SJCRH30 (cell line): ENCODE measurements around the gene TRIM24. TPM values are rescaled to one million over a fixed set of nuclear protein-coding genes. Genes with fewer than 3 reads are reported as not detected.

Experiments used
- DNase-seq, 2 experiments: peaks; one replicate each; pipeline ENCODE4 v3.0.0-alpha.2; 2015 to 2020
- H3K27ac ChIP-seq: fragments of 250-450 bp; sonication (Bioruptor Pico); 2 replicates; pipeline ENCODE4 v1.5.1; 2020; ENCODE audit warnings: mild to moderate bottlenecking, moderate library complexity
- H3K27me3 ChIP-seq: fragments of 250-450 bp; sonication (Bioruptor Pico); 2 replicates; pipeline ENCODE4 v1.5.1; 2020; ENCODE audit warnings: mild to moderate bottlenecking, moderate library complexity
- H3K36me3 ChIP-seq: fragments of 250-450 bp; sonication (Bioruptor Pico); 2 replicates; pipeline ENCODE4 v1.5.1; 2020; ENCODE audit warnings: mild to moderate bottlenecking, moderate library complexity
- H3K4me1 ChIP-seq: fragments of 250-450 bp; sonication (Bioruptor Pico); 2 replicates; pipeline ENCODE4 v1.5.1; 2020; ENCODE audit warnings: mild to moderate bottlenecking, moderate library complexity
- H3K4me3 ChIP-seq: fragments of 250-450 bp; sonication (Bioruptor Pico); 2 replicates; pipeline ENCODE4 v1.5.1; 2020; ENCODE audit warnings: mild to moderate bottlenecking, moderate library complexity
- H3K9me3 ChIP-seq: fragments of 250-450 bp; sonication (Bioruptor Pico); replicated peaks from 2 replicates; pipeline ENCODE4 v1.5.1; 2020; ENCODE audit warnings: mild to moderate bottlenecking, moderate library complexity
- total RNA-seq: library from RNA; depleted of rRNA; stranded (reverse); fragments of >200 nt; shearing (Covaris generic); gene quantifications from 2 replicates; pipeline ENCODE4 v1.2.3, GENCODE V29; 2014

TRIM24 gene
- total RNA-seq, 1 experiment from 2014 or later, result 40.0 TPM

- peaks cover 74% of the 10 kb centered on the region for H3K36me3 ChIP-seq
- no peak overlapping the region for H3K27ac ChIP-seq
- no peak for DNase-seq
- no peak overlapping the region for H3K4me3 ChIP-seq
- H3K9me3 ChIP-seq, result peaks cover 21% of the 10 kb centered on the region
- H3K4me1 ChIP-seq, result no peaks in the 10 kb centered on the region
- no peaks in the 10 kb centered on the region for H3K27me3 ChIP-seq
Measured at GRCh38 chr7:138554674-138555073, 94.6 kb downstream of the TRIM24 start.

GRCh38 chr7:138555684-138556083 is 95.6 kb downstream of the TRIM24 start:
- no peak for DNase-seq
- no peaks in the 10 kb centered on the region for H3K4me1 ChIP-seq
- no peaks in the 10 kb centered on the region for H3K27me3 ChIP-seq
- no peak overlapping the region for H3K4me3 ChIP-seq
- H3K9me3 ChIP-seq, result peaks cover 21% of the 10 kb centered on the region
- no peak overlapping the region for H3K27ac ChIP-seq
- peaks cover 79% of the 10 kb centered on the region for H3K36me3 ChIP-seq

- Histone ChIP-seq H3K27me3 (no peaks in the 10 kb centered on the region), H3K27ac (no peak overlapping the region), H3K4me3 (no peak overlapping the region), H3K36me3 (peaks cover 79% of the 10 kb centered on the region), H3K4me1 (no peaks in the 10 kb centered on the region), H3K9me3 (peaks cover 21% of the 10 kb centered on the region)
- DNase-seq, result peak in 1 of 2 experiments; percentile 19
Measured at GRCh38 chr7:138556771-138557484, 96.9 kb downstream of the TRIM24 start.

- no peak for DNase-seq
- Histone ChIP-seq H3K4me1 (no peaks in the 10 kb centered on the region), H3K27ac (no peak overlapping the region), H3K4me3 (no peak overlapping the region), H3K9me3 (peaks cover 21% of the 10 kb centered on the region), H3K36me3 (peaks cover 77% of the 10 kb centered on the region), H3K27me3 (no peaks in the 10 kb centered on the region)
Measured at GRCh38 chr7:138559448-138559847, 99.4 kb downstream of the TRIM24 start.

GRCh38 chr7:138563808-138564207 is 103.7 kb downstream of the TRIM24 start:
- H3K4me1 ChIP-seq, result no peaks in the 10 kb centered on the region
- H3K36me3 ChIP-seq, result peaks cover 76% of the 10 kb centered on the region
- DNase-seq, result no peak
- H3K27ac ChIP-seq, result no peak overlapping the region
- H3K4me3 ChIP-seq, result no peak overlapping the region
- H3K27me3 ChIP-seq, result no peaks in the 10 kb centered on the region
- H3K9me3 ChIP-seq, result peaks cover 13% of the 10 kb centered on the region

- no peaks in the 10 kb centered on the region for H3K4me1 ChIP-seq
- no peak overlapping the region for H3K4me3 ChIP-seq
- peaks cover 13% of the 10 kb centered on the region for H3K9me3 ChIP-seq
- peaks cover 79% of the 10 kb centered on the region for H3K36me3 ChIP-seq
- no peak for DNase-seq
- no peaks in the 10 kb centered on the region for H3K27me3 ChIP-seq
- no peak overlapping the region for H3K27ac ChIP-seq
Measured at GRCh38 chr7:138564365-138564764, 104.3 kb downstream of the TRIM24 start.

- Histone ChIP-seq H3K27ac (no peak overlapping the region), H3K36me3 (peaks cover 77% of the 10 kb centered on the region), H3K9me3 (peaks cover 13% of the 10 kb centered on the region), H3K4me1 (no peaks in the 10 kb centered on the region), H3K4me3 (no peak overlapping the region), H3K27me3 (no peaks in the 10 kb centered on the region)
- DNase-seq, result no peak
Measured at GRCh38 chr7:138565071-138565450, 105.0 kb downstream of the TRIM24 start.

- DNase-seq, result peak; percentile 14 to 40
- peaks cover 76% of the 10 kb centered on the region for H3K36me3 ChIP-seq
Measured at GRCh38 chr7:138565451-138566114, 105.5 kb downstream of the TRIM24 start.

GRCh38 chr7:138568655-138569054 is 108.6 kb downstream of the TRIM24 start:
- H3K27me3 ChIP-seq, result no peaks in the 10 kb centered on the region
- H3K36me3 ChIP-seq, result peaks cover 72% of the 10 kb centered on the region
- peaks cover 13% of the 10 kb centered on the region for H3K9me3 ChIP-seq
- H3K4me1 ChIP-seq, result no peaks in the 10 kb centered on the region
- H3K4me3 ChIP-seq, result no peak overlapping the region
- no peak overlapping the region for H3K27ac ChIP-seq
- no peak for DNase-seq

More at GRCh38 chr7:138565451-138566114, 105.5 kb downstream of the TRIM24 start:
- no peak overlapping the region for H3K27ac ChIP-seq
- H3K27me3 ChIP-seq, result no peaks in the 10 kb centered on the region
- H3K9me3 ChIP-seq, result peaks cover 13% of the 10 kb centered on the region
- H3K4me3 ChIP-seq, result no peak overlapping the region
- no peaks in the 10 kb centered on the region for H3K4me1 ChIP-seq

GRCh38 chr7:138569418-138569817 is 109.4 kb downstream of the TRIM24 start:
- Histone ChIP-seq H3K4me3 (no peak overlapping the region), H3K4me1 (no peaks in the 10 kb centered on the region), H3K36me3 (peaks cover 71% of the 10 kb centered on the region), H3K27me3 (no peaks in the 10 kb centered on the region), H3K9me3 (peaks cover 13% of the 10 kb centered on the region), H3K27ac (no peak overlapping the region)
- no peak for DNase-seq

- H3K9me3 ChIP-seq, result peaks cover 5% of the 10 kb centered on the region
- H3K27ac ChIP-seq, result no peak overlapping the region
Measured at GRCh38 chr7:138570715-138571114, 110.7 kb downstream of the TRIM24 start.

GRCh38 chr7:138573741-138574140 is 113.7 kb downstream of the TRIM24 start:
- Histone ChIP-seq H3K4me3 (no peak overlapping the region), H3K36me3 (peaks cover 47% of the 10 kb centered on the region), H3K27ac (no peak overlapping the region), H3K4me1 (no peaks in the 10 kb centered on the region), H3K27me3 (no peaks in the 10 kb centered on the region), H3K9me3 (no peaks in the 10 kb centered on the region)
- DNase-seq, result no peak

More at GRCh38 chr7:138570715-138571114, 110.7 kb downstream of the TRIM24 start:
- Histone ChIP-seq H3K4me1 (no peaks in the 10 kb centered on the region), H3K27me3 (no peaks in the 10 kb centered on the region), H3K4me3 (no peak overlapping the region), H3K36me3 (peaks cover 63% of the 10 kb centered on the region)
- DNase-seq, result no peak

GRCh38 chr7:138575897-138576428 is 115.9 kb downstream of the TRIM24 start:
- Histone ChIP-seq H3K27me3 (no peaks in the 10 kb centered on the region), H3K9me3 (no peaks in the 10 kb centered on the region), H3K36me3 (peaks cover 56% of the 10 kb centered on the region), H3K4me3 (no peak overlapping the region), H3K27ac (no peak overlapping the region), H3K4me1 (no peaks in the 10 kb centered on the region)
- DNase-seq, result no peak

- no peak overlapping the region for H3K27ac ChIP-seq
- no peak overlapping the region for H3K4me3 ChIP-seq
- no peaks in the 10 kb centered on the region for H3K27me3 ChIP-seq
- peaks cover 53% of the 10 kb centered on the region for H3K36me3 ChIP-seq
- H3K9me3 ChIP-seq, result no peaks in the 10 kb centered on the region
- no peak for DNase-seq
- no peaks in the 10 kb centered on the region for H3K4me1 ChIP-seq
Measured at GRCh38 chr7:138579136-138579535, 119.1 kb downstream of the TRIM24 start.

GRCh38 chr7:138579671-138580070 is 119.6 kb downstream of the TRIM24 start:
- Histone ChIP-seq H3K27me3 (no peaks in the 10 kb centered on the region), H3K36me3 (peaks cover 56% of the 10 kb centered on the region), H3K4me1 (no peaks in the 10 kb centered on the region), H3K9me3 (no peaks in the 10 kb centered on the region), H3K4me3 (no peak overlapping the region), H3K27ac (no peak overlapping the region)
- no peak for DNase-seq
